NCI-H82 (cell line): ENCODE results near the gene UCKL1.
"Not testable (repeated sequence)": the region's sequence is repeated elsewhere in the genome, so short reads cannot be mapped to it uniquely, and the experiment has no call there.

ENCODE experiments used
- DNase-seq: peaks from one replicate; lab custom pipeline; 2025; lab: John Stamatoyannopoulos, UW

The UCKL1 gene

DNA sequence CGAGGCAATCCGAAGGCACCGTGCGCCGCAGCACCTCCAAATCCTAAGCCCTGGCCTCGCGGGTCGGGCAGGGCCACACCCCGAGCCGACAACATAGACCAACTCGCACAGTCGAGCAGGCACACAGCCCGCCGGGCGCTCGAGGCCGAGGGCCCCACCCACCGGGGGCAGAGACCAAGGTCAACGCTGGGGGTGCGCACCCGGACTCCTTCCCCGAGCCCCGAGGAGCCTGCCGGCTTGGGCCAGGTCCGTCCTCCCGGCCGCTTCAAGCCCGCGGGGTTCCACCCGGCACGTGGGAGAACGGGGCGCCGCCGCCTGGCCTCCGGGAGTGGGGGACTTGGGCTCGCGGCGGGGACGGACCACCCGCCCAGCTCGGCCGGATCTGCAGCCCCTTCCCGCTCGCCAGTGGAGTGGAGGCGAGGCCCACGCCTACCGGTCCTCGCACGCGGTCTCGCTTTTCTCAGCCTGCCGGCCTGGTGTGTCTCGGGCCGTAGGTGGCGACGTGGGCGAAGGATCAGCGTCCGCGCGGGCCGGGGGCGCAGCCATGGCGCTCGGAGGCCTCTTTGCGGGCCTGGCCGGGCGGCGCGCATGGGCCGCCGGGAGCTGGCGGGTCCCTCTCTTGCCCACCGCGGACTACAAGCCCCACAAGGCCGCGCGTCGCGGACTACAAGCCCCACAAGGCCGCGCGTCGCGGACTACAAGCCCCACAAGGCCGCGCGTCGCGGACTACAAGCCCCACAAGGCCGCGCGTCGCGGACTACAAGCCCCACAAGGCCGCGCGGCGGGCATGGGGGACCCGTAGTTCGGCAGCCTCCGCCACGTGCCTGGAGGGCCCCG, at the start of gene UCKL1:
TSS of gene UCKL1 (minus strand) at position 590 of the 837 bp plus-strand sequence. CDS start at position 546, 44 bp downstream.
- peak; percentile 96 for DNase-seq

GRCh38 chr20:64005394-64005793, 49.2 kb upstream of the UCKL1 start:
- no peak for DNase-seq

DNA sequence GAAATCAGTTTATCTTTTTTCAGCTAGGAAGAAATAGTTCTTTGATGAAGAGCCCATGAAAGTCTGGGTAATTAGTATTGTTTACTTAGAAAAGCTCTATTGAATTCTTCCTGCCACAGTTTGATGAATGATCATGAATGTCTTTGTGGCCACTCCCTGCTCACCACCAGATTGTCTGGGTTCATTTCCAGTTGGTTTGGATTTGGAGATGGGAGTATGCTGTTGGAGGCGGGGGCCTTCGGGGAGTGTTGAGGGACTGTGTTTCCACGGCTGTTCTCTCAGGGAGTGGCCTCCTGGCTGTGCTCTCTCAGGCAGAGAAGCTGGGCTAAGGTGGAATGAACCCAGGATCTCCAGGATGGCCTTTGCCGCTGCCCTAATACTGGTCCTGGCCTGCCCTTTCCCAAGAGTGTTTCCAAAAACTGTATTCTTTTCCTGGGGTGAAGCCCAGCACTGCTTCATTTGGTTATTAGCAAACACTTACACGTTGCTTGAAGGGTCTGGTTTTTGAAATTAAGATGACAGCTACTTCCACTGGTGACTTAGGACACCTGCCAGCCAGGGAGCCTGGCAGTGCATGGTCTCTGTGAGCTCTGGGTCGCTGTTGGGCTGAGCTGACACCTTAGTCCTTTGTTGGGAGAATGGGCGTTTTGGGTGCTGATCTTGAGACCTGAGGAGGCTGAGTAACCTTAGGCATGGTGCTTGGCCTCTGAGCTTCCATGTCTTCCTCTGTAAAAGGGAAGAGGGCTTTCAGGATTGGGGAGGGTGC, 47.9 kb upstream of the UCKL1 start:
- no peak for DNase-seq

DNA sequence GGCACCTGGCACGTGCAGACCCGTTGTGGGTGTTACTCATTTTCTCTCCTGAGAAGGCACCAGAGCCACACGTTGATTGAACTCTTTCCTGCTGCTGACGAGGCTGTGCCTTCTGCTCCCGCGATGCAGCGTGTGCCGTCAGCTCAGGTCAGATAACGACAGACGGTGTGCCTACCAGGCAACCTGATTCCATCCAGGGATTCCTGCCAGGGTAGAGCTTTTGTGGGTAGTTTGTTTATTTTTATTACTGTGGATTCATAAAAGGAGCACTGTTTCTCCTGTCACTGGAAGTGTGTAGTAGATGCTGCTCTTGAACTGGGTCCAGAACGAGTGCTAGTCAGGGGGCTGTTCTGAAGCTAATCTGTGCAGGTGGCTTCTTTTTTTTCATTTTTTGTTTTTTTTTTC, 45.4 kb upstream of the UCKL1 start:
- DNase-seq = no peak

GRCh38 chr20:64000906-64001305, 44.7 kb upstream of the UCKL1 start:
- DNase-seq = no peak

DNA sequence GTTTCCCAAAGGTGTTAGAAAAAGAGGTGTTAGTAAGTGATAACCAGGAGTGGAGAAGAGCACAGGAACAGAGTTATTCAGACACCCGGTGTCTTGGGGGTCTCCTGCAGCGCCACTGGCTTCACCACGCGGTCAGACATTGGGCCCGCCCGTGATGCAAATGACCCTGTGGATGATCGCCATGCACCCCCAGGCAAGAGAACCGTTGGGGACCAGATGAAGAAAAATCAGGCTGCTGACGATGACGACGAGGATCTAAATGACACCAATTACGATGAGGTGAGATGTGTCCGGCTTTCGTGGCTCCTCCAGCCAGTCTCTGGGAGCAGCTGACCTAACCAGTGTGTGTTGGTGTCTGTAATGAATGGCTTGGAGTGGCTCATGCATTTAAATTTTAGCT, 26.7 kb upstream of the UCKL1 start:
- DNase-seq = no peak

DNA sequence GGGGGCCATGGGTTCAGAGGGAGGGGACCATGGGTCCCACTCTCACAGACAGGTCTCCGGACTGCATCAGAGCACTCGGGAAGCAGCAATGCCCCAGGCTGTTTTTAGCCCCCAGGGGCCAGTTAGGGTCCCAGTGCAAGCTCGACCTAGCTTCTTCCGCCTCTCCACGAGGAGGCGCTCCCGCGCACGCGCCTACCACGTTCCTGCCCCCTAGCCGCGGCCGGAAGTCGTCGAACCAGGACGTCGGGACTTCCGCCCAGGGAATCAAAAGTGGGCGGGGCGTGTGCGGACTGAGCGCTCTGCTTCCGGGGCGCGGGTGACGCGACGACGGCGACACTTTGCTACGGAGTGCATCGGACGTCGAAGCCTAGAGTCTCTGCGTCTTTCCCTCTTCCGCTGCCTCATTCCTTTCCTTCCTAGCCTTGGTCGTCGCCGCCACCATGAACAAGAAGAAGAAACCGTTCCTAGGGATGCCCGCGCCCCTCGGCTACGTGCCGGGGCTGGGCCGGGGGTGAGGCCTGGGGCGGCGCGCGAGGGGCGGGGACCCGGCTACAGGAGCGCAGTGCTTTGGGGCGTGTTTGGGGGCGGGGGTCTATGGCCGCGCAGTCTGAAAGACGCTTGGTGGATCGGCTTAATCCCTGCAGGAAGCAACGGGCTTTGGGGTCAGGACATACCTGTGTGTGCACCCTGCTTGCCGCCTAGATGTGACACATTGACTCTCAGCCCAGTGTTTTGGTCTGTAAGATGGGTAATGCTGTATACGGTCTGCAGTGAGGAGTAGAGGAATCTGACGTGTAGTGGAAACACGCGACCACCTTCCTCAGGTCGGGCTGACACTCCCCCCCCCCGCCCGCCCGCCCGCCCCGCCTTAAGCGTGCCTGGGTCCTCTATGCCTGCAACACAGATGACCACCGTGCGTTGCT, 24.9 kb upstream of the UCKL1 start, which contains the start of gene PRPF6:
TSS of gene PRPF6 (plus strand) at position 327 of the 923 bp plus-strand sequence. CDS start at position 441, 114 bp downstream.
- peak; percentile 99 for DNase-seq

- DNase-seq = no peak
Measured at GRCh38 chr20:63980317-63980805, 24.1 kb upstream of the UCKL1 start.

DNA sequence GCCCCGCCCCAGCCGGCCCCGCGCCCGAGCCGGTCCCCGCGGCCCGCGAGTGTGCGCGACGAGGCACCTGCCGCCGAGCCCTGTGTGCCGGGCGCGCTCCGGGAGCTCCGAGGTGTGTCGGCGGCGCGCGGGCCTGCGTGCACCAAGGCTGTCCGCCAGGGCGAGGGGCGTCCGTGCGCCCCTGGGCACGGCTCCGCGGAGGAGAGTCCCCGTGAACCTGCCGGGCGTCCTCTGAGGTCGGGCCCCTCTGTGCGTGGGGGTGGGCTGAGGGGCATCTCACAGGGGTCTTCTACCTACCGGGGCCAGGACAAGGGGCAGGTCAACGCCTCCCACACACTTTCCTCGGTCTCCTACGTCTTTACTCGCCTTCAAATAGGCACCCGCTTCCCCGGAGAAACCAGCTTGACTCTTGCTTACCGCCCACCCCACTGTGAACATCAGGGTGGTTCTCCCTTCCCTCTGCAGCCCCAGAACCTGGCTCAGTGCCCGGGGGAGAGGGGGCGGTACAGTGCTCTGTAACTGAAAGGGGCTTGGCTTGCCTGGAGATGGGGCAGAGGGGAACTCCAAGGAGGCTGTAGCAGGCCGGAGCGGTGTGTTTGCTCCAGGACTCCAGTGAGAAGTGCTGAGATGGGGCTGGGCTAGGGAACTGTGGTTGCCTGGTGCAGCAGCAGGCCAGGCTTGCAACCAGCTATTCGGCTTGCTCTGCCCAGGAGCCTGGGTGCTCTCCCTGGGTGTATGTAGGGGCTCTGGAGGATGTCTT, 23.5 kb upstream of the UCKL1 start, which contains the start of gene SAMD10:
TSS of gene SAMD10 (minus strand) at position 86 of the 760 bp plus-strand sequence. CDS start 175 bp downstream, outside the sequence.
- DNase-seq = peak; percentile 78

DNA sequence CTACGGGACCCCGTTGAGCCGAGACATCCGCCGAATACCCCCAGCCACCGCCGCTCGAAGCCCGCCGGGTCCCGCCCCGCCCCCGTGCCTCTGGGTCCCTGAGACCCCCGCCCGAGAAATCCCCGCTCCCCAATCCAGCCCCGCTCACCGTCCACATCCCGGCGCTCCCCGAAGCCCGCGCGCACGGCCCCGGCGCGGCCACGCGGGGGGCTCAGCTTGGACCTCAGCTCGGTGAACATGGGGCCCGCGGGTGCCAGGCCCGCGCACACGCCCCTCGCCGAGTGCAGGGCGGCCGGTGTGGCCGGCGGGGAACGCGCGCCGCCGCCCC, 23.0 kb upstream of the UCKL1 start:
- DNase-seq = no peak

DNA sequence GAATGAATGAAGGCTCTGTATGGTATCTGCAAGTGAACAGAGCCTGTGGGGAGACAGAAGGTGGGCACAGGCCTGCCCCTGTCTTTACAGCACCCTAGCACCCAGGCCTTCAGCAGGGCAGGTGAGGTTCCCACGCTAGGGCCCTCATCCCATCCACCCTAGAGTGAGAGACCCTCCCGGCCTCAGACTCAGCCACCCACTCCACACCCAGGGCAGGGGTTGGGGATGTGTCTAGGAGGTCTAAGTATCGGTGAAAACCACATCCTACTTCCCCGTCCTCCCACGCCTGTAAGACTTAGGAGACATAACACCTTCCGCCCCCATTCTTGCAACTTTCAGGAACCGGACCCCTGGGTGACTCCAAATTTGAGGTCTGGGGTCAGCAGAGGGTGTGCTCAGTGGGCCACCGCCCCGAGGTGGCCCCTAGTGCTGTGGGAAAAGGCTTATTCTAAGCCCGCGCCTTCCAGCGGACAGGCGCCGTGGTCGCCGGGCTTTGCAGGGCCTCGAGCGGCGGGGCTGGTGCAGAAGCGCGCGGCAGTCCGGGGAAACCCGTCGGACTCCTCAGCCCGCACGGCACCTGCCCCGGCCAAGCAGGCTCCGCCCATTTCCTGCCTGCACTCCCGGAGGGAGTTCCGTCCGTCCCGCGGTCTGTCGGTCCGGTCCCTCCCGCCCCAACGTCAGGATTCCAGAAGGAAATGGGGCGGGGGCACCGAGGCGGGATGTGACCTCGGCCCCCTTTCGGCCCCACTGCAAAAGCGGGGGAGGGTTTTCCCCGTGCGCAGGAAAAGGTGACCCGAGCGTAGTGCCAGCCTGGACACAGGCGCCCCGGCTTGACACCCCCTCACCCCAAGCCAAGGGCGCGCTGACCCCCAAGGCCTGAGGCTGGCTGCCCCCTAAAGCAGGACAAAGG, 22.4 kb upstream of the UCKL1 start:
- peak; percentile 79 for DNase-seq

GRCh38 chr20:63977739-63978276, 21.6 kb upstream of the UCKL1 start:
- no peak for DNase-seq

DNA sequence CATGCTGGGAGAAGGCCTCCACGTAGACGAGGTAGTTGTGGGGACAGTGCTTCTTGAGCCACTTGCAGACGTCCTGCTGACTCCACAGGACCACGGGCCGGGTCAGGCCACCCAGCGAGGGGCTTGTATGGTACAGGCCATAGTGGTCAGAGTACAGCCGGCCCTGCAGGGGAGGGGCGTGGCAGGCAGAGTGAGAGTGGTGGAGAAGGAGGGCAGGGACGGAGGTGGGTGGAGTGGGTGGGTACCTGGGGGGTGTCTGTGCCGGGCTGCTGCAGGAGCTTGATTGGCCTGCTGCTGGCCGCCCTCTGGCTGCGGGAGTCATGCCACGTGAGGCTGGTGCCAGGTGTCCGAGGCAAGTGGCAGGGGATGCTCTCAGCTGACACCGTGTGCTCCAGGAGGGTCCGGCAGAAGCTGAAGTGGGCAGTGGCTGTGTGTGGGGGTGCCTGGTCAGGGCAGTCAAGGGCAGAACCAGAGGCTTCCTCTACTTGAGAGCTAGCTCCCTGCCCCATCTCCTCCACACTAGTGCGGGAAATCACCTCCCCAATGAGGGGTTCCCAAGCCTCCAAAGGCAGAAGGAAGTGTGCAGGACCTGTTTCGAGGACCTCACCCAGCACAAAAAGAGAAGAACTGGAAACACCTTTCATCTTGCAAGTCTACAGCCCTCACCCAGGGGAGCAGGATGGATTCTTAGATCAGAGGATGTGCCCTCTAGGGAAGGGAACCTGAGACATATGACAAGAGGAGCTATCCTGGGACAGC, 20.9 kb upstream of the UCKL1 start:
- DNase-seq = no peak

- not testable (repeated sequence) for DNase-seq
Measured at GRCh38 chr20:63976511-63976910, 20.3 kb upstream of the UCKL1 start.

DNA sequence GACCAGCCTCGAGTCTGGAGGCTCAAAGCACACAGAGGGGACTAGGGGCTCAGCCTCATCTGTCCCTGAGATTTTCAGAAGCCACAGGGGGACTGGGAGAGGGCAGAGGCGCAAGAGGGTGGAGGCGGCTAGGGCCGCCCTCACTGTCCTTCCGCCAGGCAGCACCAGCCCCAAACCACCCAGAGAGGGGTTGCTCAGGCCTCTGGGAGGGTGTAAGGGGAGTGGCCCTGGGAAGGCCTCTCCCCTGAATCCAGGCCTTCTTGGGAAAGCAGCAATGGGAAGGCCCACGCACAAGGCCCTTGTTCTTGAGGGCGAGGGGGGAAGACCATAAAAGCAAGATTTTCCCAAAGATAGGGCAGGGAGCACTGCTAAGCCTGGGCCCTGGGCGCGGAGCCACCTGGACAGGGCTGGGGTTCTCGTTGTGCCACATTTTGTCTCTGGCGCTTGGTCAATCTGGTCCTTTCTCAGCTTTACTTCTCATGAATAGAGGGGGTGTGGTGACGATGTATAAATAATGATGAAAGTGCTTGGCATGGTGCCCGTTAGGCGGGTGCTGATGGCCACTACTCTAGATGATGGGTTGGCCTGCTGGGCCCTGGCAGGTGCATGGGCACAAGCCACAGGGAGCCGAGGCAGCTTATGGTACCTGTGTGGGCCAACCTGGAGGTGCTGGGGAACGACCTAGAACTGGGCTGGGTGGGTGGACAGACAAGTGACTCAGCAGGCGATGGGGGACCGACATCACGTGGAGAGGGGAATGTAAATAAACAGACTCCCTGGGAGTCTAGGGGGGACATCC, 18.4 kb upstream of the UCKL1 start:
- no peak for DNase-seq

- peak; percentile 98 for DNase-seq
Measured at GRCh38 chr20:63973636-63974401, 17.6 kb upstream of the UCKL1 start.

DNA sequence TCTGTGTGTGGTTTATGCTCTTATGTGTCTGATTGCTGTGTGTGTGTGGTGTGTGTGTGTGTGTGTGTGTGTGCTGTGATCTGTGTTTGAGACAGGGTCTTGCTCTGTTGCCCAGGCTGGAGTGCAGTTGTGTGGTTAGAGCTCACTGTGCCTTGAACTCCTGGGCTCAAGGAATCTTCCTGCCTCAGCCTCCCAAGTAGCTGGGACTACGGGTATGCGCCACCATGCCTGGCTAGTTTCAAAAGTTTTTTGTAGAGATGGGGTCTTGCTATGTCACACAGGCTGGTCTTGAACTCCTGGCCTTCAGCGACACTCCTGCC, 16.9 kb upstream of the UCKL1 start:
- no peak for DNase-seq
